ENCODE results near the gene RSAD2.
"Not testable (repeated sequence)": the region's sequence is repeated elsewhere in the genome, so short reads cannot be mapped to it uniquely, and the experiment has no call there.

Gene RSAD2

GRCh38 chr2:6877402-6878304, at the start of gene RSAD2:
Gene RSAD2, plus strand, starts transcription at chr2:6877777. Its CDS starts 24 bp downstream, at chr2:6877801.
- no peak for DNase-seq (ENCODE audit: low spot score)

- peak; percentile 22 for DNase-seq (ENCODE audit: low spot score)
Observed at GRCh38 chr2:6828299-6828584, 49.3 kb upstream of the RSAD2 start.

- no peak for DNase-seq (ENCODE audit: low spot score)
Observed at GRCh38 chr2:6831229-6831628, 46.3 kb upstream of the RSAD2 start.

- DNase-seq (ENCODE audit: low spot score): no peak
Observed at GRCh38 chr2:6832596-6833299, 44.8 kb upstream of the RSAD2 start.

GRCh38 chr2:6833300-6833604, 44.3 kb upstream of the RSAD2 start:
- DNase-seq (ENCODE audit: low spot score): no peak

GRCh38 chr2:6834163-6834562, 43.4 kb upstream of the RSAD2 start:
- DNase-seq (ENCODE audit: low spot score): no peak

- DNase-seq (ENCODE audit: low spot score): no peak
Observed at GRCh38 chr2:6835467-6835866, 42.1 kb upstream of the RSAD2 start.

GRCh38 chr2:6838673-6839319, 38.8 kb upstream of the RSAD2 start:
- DNase-seq (ENCODE audit: low spot score): no peak

- DNase-seq (ENCODE audit: low spot score): no peak
Observed at GRCh38 chr2:6841537-6842287, 35.9 kb upstream of the RSAD2 start.

- DNase-seq (ENCODE audit: low spot score): no peak
Observed at GRCh38 chr2:6845312-6845711, 32.3 kb upstream of the RSAD2 start.

GRCh38 chr2:6845903-6846302, 31.7 kb upstream of the RSAD2 start:
- no peak for DNase-seq (ENCODE audit: low spot score)

GRCh38 chr2:6846540-6846939, 31.0 kb upstream of the RSAD2 start:
- DNase-seq (ENCODE audit: low spot score): no peak

- no peak for DNase-seq (ENCODE audit: low spot score)
Observed at GRCh38 chr2:6846967-6847681, 30.5 kb upstream of the RSAD2 start.

- DNase-seq (ENCODE audit: low spot score): no peak
Observed at GRCh38 chr2:6852195-6852594, 25.4 kb upstream of the RSAD2 start.

- DNase-seq (ENCODE audit: low spot score): no peak
Observed at GRCh38 chr2:6854416-6854815, 23.2 kb upstream of the RSAD2 start.

GRCh38 chr2:6855860-6856547, 21.6 kb upstream of the RSAD2 start:
- DNase-seq (ENCODE audit: low spot score): no peak

- no peak for DNase-seq (ENCODE audit: low spot score)
Observed at GRCh38 chr2:6856548-6856920, 21.0 kb upstream of the RSAD2 start.

GRCh38 chr2:6858466-6859027, 19.0 kb upstream of the RSAD2 start:
- DNase-seq (ENCODE audit: low spot score): not testable (repeated sequence)

GRCh38 chr2:6860296-6860695, 17.3 kb upstream of the RSAD2 start:
- DNase-seq (ENCODE audit: low spot score): no peak

- DNase-seq (ENCODE audit: low spot score): no peak
Observed at GRCh38 chr2:6863792-6864191, 13.8 kb upstream of the RSAD2 start.

- no peak for DNase-seq (ENCODE audit: low spot score)
Observed at GRCh38 chr2:6864231-6864754, 13.3 kb upstream of the RSAD2 start.
